ENCODE results near the gene HEXD. TPM values are rescaled to one million over a fixed set of nuclear protein-coding genes. Genes with fewer than 3 reads are reported as not detected.

The HEXD gene
- total and polyA plus RNA-seq, 9 donors: 12.9 to 29.7 (median 19.5) TPM

GRCh38 chr17:82474223-82475010, 56.3 kb downstream of the HEXD start:
- Histone ChIP-seq H3K27me3 (ENCODE audit: control insufficient read depth, insufficient read depth, low read length) (no peaks in the 10 kb centered on the region), H3K4me3 (ENCODE audit: low read length) (no peak overlapping the region), H3K36me3 (ENCODE audit: control insufficient read depth, insufficient read depth, low read length) (peaks cover 57% of the 10 kb centered on the region), H3K27ac (ENCODE audit: low read length) (peak overlapping the region; percentile 45), H3K9me3 (replicated peaks; ENCODE audit: control insufficient read depth, low read depth, low read length) (no peaks in the 10 kb centered on the region), H3K4me1 (ENCODE audit: control insufficient read depth, insufficient read depth, low read length) (peaks cover 9% of the 10 kb centered on the region)
- peak; percentile 87 for DNase-seq
- 36% methylated on average over 4 of the region's 11 CpGs for WGBS (ENCODE audit: insufficient coverage)

GRCh38 chr17:82475458-82475857, 57.3 kb downstream of the HEXD start:
- Histone ChIP-seq H3K27ac (ENCODE audit: low read length) (no peak overlapping the region), H3K4me3 (ENCODE audit: low read length) (no peak overlapping the region), H3K27me3 (ENCODE audit: control insufficient read depth, insufficient read depth, low read length) (no peaks in the 10 kb centered on the region), H3K36me3 (ENCODE audit: control insufficient read depth, insufficient read depth, low read length) (peaks cover 61% of the 10 kb centered on the region), H3K9me3 (replicated peaks; ENCODE audit: control insufficient read depth, low read depth, low read length) (no peaks in the 10 kb centered on the region), H3K4me1 (ENCODE audit: control insufficient read depth, insufficient read depth, low read length) (peaks cover 15% of the 10 kb centered on the region)
- no peak for DNase-seq
- 80% methylated on average over 2 of the region's 8 CpGs for WGBS (ENCODE audit: insufficient coverage)

- H3K9me3 ChIP-seq (replicated peaks; ENCODE audit: control insufficient read depth, low read depth, low read length): no peaks in the 10 kb centered on the region
- DNase-seq: no peak
- H3K36me3 ChIP-seq (ENCODE audit: control insufficient read depth, insufficient read depth, low read length): peaks cover 78% of the 10 kb centered on the region
- H3K27me3 ChIP-seq (ENCODE audit: control insufficient read depth, insufficient read depth, low read length): no peaks in the 10 kb centered on the region
- WGBS (ENCODE audit: insufficient coverage): 82% methylated on average over 7 of the region's 8 CpGs
- H3K4me1 ChIP-seq (ENCODE audit: control insufficient read depth, insufficient read depth, low read length): peaks cover 15% of the 10 kb centered on the region
- H3K27ac ChIP-seq (ENCODE audit: low read length): no peak overlapping the region
- H3K4me3 ChIP-seq (ENCODE audit: low read length): no peak overlapping the region
These were observed 59.8 kb downstream of the HEXD start for GRCh38 chr17:82477934-82478333.

- no peak overlapping the region for H3K27ac ChIP-seq (ENCODE audit: low read length)
These were observed 61.5 kb downstream of the HEXD start for GRCh38 chr17:82479602-82480001.

GRCh38 chr17:82480318-82480717, 62.2 kb downstream of the HEXD start:
- peaks cover 10% of the 10 kb centered on the region for H3K4me1 ChIP-seq (ENCODE audit: control insufficient read depth, insufficient read depth, low read length)
- H3K36me3 ChIP-seq (ENCODE audit: control insufficient read depth, insufficient read depth, low read length): peaks cover 90% of the 10 kb centered on the region
- no peak overlapping the region for H3K4me3 ChIP-seq (ENCODE audit: low read length)
- H3K27ac ChIP-seq (ENCODE audit: low read length): no peak overlapping the region
- no peaks in the 10 kb centered on the region for H3K9me3 ChIP-seq (replicated peaks; ENCODE audit: control insufficient read depth, low read depth, low read length)
- 27% methylated on average over 8 of the region's 9 CpGs for WGBS (ENCODE audit: insufficient coverage)
- peak; percentile 70 for DNase-seq
- no peaks in the 10 kb centered on the region for H3K27me3 ChIP-seq (ENCODE audit: control insufficient read depth, insufficient read depth, low read length)

More at GRCh38 chr17:82479602-82480001, 61.5 kb downstream of the HEXD start:
- Histone ChIP-seq H3K36me3 (ENCODE audit: control insufficient read depth, insufficient read depth, low read length) (peaks cover 87% of the 10 kb centered on the region), H3K27me3 (ENCODE audit: control insufficient read depth, insufficient read depth, low read length) (no peaks in the 10 kb centered on the region), H3K4me1 (ENCODE audit: control insufficient read depth, insufficient read depth, low read length) (peaks cover 15% of the 10 kb centered on the region), H3K4me3 (ENCODE audit: low read length) (no peak overlapping the region), H3K9me3 (replicated peaks; ENCODE audit: control insufficient read depth, low read depth, low read length) (no peaks in the 10 kb centered on the region)
- 57% methylated on average over 3 of the region's 5 CpGs for WGBS (ENCODE audit: insufficient coverage)
- DNase-seq: no peak

- Histone ChIP-seq H3K4me3 (ENCODE audit: low read length) (no peak overlapping the region), H3K27ac (ENCODE audit: low read length) (no peak overlapping the region), H3K27me3 (ENCODE audit: control insufficient read depth, insufficient read depth, low read length) (no peaks in the 10 kb centered on the region), H3K4me1 (ENCODE audit: control insufficient read depth, insufficient read depth, low read length) (peaks cover 12% of the 10 kb centered on the region), H3K9me3 (replicated peaks; ENCODE audit: control insufficient read depth, low read depth, low read length) (no peaks in the 10 kb centered on the region), H3K36me3 (ENCODE audit: control insufficient read depth, insufficient read depth, low read length) (peaks cover 94% of the 10 kb centered on the region)
- 75% methylated on average over 4 of the region's 6 CpGs for WGBS (ENCODE audit: insufficient coverage)
- no peak for DNase-seq
These were observed 65.1 kb downstream of the HEXD start for GRCh38 chr17:82483204-82483660.

- Histone ChIP-seq H3K4me1 (ENCODE audit: control insufficient read depth, insufficient read depth, low read length) (peaks cover 12% of the 10 kb centered on the region), H3K27ac (ENCODE audit: low read length) (no peak overlapping the region), H3K4me3 (ENCODE audit: low read length) (no peak overlapping the region), H3K36me3 (ENCODE audit: control insufficient read depth, insufficient read depth, low read length) (peaks cover 91% of the 10 kb centered on the region), H3K9me3 (replicated peaks; ENCODE audit: control insufficient read depth, low read depth, low read length) (no peaks in the 10 kb centered on the region), H3K27me3 (ENCODE audit: control insufficient read depth, insufficient read depth, low read length) (no peaks in the 10 kb centered on the region)
- DNase-seq: no peak
- WGBS (ENCODE audit: insufficient coverage): 91% methylated on average over 7 of the region's 9 CpGs
These were observed 65.7 kb downstream of the HEXD start for GRCh38 chr17:82483836-82484235.

- WGBS (ENCODE audit: insufficient coverage): 68% methylated on average over 12 of the region's 13 CpGs
- H3K4me1 ChIP-seq (ENCODE audit: control insufficient read depth, insufficient read depth, low read length): peaks cover 12% of the 10 kb centered on the region
- peaks cover 73% of the 10 kb centered on the region for H3K36me3 ChIP-seq (ENCODE audit: control insufficient read depth, insufficient read depth, low read length)
- H3K9me3 ChIP-seq (replicated peaks; ENCODE audit: control insufficient read depth, low read depth, low read length): no peaks in the 10 kb centered on the region
- no peak overlapping the region for H3K27ac ChIP-seq (ENCODE audit: low read length)
- H3K27me3 ChIP-seq (ENCODE audit: control insufficient read depth, insufficient read depth, low read length): no peaks in the 10 kb centered on the region
- no peak for DNase-seq
- no peak overlapping the region for H3K4me3 ChIP-seq (ENCODE audit: low read length)
These were observed 68.3 kb downstream of the HEXD start for GRCh38 chr17:82486231-82487094.

- 67% methylated on average over 11 of the region's 14 CpGs for WGBS (ENCODE audit: insufficient coverage)
- H3K27me3 ChIP-seq (ENCODE audit: control insufficient read depth, insufficient read depth, low read length): no peaks in the 10 kb centered on the region
- H3K27ac ChIP-seq (ENCODE audit: low read length): no peak overlapping the region
- H3K4me3 ChIP-seq (ENCODE audit: low read length): no peak overlapping the region
- H3K9me3 ChIP-seq (replicated peaks; ENCODE audit: control insufficient read depth, low read depth, low read length): no peaks in the 10 kb centered on the region
- peak; percentile 65 for DNase-seq
- peaks cover 12% of the 10 kb centered on the region for H3K4me1 ChIP-seq (ENCODE audit: control insufficient read depth, insufficient read depth, low read length)
- peaks cover 59% of the 10 kb centered on the region for H3K36me3 ChIP-seq (ENCODE audit: control insufficient read depth, insufficient read depth, low read length)
These were observed 69.8 kb downstream of the HEXD start for GRCh38 chr17:82487910-82488309.

GRCh38 chr17:82489117-82489516, 71.0 kb downstream of the HEXD start:
- peak; percentile 40 for DNase-seq
- H3K9me3 ChIP-seq (replicated peaks; ENCODE audit: control insufficient read depth, low read depth, low read length): no peaks in the 10 kb centered on the region
- 65% methylated on average over 6 of the region's 8 CpGs for WGBS (ENCODE audit: insufficient coverage)
- no peak overlapping the region for H3K4me3 ChIP-seq (ENCODE audit: low read length)
- H3K4me1 ChIP-seq (ENCODE audit: control insufficient read depth, insufficient read depth, low read length): peaks cover 12% of the 10 kb centered on the region
- peaks cover 47% of the 10 kb centered on the region for H3K36me3 ChIP-seq (ENCODE audit: control insufficient read depth, insufficient read depth, low read length)
- H3K27ac ChIP-seq (ENCODE audit: low read length): peak overlapping the region; percentile 25
- H3K27me3 ChIP-seq (ENCODE audit: control insufficient read depth, insufficient read depth, low read length): no peaks in the 10 kb centered on the region
